GM21515 (cell line): ENCODE data around the gene ZSCAN25.
"Not testable (repeated sequence)": the region's sequence is repeated elsewhere in the genome, so short reads cannot be mapped to it uniquely, and the experiment has no call there.

Source experiments
- ATAC-seq: cut with Tn5 transposase; IDR thresholded peaks from one replicate; pipeline ENCODE4 v1.9.1; 2021; ENCODE audit not compliant: unreplicated experiment

ZSCAN25 gene

DNA sequence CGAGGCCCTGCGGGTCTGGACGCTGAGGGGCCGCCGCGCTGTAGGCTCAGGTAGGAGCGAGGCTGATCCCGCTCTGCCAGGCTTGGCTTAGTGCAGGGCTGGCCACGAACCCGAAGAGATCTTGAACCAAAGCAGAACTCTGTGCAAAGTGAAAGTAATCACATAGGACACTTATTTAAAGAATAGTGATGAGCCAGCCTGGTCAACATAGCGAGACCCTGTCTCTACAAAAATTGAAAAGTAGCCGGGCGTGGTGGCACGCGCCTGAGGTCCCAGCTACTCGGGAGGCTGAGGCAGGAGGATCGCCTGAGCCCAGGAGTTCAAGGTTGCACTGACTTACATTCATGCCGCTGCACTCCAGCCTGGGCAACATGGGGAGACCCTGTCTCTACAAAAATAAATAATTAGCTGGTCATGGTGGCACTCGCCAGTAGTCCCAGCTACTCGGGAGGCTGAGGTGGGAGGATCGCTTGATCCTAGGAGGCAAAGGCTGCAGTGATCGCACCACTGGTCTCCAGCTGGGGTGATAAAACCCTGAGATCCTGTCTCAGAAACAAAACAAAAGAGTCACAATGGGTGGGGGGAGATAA lies 541 bp downstream of the ZSCAN25 start:
- ATAC-seq, result no peak

DNA sequence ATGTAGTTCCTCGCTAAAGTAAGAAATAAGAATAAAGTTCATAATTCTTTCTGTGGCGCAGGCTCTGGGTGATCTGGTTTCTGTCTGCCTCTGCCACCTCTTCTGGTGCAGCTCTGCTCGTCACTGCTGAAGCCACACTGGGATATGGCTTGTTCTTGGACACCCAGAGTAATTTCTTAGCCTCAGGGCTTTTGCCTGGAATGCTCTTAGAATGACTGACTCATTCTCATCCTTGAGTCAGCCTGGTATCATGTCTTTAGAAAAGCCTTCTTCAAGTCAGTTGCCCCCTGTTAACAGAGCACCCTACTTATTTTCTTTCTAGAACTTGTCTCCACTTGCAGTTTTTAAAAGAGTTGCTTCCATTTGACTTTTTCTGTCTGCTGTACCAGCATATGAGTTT lies 2.0 kb downstream of the ZSCAN25 start:
- no peak for ATAC-seq

DNA sequence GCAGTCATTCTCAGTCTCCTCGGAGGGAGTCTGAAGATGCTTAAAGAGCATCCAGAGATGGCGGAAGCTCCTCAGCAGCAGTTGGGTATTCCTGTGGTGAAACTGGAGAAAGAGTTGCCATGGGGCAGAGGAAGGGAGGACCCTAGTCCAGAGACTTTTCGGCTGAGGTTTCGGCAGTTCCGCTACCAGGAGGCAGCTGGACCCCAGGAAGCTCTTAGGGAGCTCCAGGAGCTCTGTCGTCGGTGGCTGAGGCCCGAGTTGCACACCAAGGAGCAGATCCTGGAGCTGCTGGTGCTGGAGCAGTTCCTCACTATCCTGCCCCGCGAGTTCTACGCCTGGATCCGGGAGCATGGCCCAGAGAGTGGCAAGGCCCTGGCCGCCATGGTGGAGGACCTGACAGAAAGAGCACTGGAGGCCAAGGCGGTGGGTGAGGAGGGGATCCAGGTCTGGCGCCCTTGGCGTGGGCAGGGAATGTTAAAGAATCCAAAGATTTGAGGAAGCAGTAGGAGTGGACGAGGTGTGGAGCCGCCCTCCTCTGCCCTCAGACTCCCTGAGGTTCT lies 2.9 kb downstream of the ZSCAN25 start:
- ATAC-seq, result no peak

DNA sequence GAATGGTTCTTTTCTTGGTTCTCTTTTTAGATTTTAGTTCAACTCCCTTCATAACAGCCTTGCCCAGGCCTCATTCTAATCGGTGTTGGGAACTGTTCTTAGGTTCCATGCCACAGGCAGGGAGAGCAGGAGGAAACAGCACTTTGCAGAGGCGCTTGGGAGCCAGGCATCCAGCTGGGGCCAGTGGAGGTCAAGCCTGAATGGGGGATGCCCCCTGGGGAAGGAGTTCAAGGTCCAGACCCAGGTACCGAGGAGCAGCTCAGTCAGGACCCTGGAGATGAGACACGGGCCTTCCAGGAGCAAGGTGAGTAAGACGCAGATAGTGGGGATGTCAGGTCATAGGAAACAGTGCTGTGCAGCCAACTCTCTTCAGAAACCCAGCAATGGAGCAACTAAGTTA lies 4.5 kb downstream of the ZSCAN25 start:
- ATAC-seq, result no peak

DNA sequence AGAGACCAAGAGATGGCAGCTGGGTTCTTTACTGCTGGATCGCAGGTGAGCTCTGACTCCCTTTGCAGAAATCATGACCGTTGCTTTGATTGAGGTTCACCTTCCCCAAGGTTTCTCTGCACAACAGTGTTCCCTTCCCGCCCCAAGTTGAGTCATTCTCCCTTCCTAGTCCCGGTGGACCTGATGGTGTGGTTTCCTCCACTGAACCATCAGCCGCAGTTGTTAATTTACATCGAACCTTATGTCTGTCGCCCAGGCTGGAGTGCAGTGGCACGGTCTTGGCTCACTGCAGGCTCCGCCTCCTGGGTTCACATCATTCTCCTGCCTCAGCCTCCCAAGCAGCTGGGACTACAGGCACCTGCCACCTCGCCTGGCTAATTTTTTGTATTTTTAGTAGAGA lies 5.8 kb downstream of the ZSCAN25 start:
- ATAC-seq, result no peak

DNA sequence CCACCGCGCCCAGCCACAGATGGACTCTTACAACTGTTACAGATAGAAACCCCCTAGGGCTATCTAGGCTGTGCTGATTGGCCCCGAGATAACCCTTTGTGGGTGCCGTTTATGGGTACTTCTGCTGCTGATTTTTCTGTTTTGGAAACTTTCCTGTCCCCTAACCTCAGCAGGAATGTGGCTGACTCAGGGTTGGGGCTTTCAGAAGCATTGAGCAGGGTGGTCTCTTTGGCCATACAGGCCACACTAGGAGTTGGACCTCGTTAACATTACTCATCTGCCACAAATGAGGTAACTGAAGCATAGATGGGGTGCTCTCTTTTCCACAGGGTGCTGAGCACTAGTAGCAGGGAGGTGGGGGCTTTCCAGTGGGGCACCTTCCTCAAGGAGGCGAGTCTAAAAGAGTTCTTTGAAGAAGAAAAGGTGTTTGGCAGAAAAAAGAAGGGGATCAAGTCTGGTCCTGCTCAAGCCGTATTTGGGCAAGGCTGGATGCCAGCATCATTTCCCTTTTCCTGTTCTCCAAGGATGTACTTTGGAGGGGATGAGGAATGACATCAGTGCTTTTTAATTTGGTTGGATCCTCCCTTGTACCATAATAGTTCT lies 6.4 kb downstream of the ZSCAN25 start:
- ATAC-seq, result no peak

DNA sequence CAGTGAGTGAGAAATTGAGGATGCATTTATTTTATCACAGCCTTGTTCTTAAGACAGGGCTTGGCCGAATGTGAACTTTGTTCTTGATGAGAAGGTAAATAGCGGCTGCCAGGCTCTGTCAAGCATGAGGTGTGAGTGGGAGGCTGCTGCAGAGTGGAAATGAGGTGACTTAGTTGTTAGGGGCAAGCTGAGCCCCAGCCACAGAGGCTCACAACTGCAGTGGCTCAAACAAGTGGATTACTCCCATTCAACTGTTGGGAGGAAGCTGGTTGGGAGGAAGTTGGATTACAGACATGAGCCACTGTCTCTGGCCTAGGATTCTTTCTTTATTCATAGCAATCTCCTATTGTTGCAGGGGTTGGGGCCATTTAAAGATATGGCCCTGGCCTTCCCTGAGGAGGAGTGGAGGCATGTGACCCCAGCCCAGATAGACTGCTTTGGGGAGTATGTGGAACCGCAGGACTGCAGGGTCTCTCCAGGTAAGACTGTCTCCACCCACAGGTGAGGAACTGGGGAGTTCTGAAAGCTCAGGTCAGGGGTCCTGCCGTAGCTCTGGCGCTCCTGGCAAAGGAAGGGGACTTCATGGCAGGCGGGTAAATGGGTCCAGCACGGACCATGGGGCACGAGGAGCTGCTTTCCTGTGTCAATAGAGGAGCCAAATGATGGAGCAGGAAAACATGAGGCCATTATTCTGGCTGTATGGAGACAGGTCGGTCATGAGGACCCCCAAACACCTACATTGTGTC lies 7.1 kb downstream of the ZSCAN25 start:
- ATAC-seq, result no peak

DNA sequence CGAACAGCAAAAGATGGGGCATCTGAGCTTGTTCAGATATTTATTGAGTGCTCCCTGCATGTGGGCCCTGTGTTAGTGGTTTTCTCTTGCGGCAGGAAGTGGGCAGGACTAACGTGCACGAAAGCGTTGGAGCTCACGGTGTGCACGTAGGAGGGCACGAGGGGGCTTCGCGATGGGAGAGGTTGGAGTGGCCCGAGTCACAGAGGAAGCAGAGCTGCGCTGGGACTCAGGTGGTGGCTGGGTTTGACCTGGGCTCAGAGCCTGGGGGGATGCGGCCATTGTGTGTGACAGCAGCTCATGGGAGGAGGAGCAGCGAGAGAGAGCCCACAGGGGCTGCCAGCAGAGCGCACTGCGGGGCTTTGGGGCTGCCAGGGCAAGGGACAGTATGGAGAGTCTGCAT lies 7.7 kb downstream of the ZSCAN25 start:
- ATAC-seq, result no peak

DNA sequence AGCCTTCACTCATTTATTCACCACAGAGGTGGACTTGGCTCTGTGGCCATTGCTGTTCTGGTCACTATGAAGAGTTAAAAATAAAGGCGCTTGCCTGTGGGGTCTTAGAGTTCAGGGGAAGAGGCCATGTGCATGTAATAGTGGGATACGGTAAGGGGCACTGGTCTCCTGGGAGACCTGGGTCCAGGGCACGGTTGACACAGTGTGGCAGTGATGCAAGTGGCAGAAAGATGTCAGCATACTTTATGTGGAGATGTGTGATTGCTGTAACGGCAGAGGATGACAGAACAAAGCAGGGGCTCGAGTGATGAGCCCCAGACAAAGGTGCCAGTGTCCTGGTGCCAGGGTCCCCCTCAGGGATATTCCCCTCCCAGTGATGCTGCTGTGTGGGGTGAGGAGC lies 8.6 kb downstream of the ZSCAN25 start:
- ATAC-seq, result no peak

DNA sequence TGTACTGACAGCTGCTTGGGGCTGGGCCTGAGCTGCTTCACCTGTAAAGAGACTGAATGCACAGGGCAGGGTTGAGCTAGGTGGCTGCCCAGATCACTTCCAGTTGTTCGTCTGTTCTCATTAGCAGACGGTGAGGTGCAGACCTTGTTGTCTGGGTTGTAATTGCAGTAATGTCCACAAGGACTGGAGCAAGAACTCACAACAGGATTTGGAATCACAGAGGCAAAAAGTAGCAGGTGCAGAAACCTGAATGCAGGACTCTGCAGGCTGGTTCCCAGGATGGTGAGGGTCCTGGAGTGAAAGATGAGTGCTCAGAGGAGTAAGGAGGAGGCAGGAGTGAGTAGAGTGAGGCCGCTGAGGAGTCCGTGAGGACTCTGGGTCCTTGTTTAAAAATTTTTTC lies 9.2 kb downstream of the ZSCAN25 start:
- no peak for ATAC-seq

DNA sequence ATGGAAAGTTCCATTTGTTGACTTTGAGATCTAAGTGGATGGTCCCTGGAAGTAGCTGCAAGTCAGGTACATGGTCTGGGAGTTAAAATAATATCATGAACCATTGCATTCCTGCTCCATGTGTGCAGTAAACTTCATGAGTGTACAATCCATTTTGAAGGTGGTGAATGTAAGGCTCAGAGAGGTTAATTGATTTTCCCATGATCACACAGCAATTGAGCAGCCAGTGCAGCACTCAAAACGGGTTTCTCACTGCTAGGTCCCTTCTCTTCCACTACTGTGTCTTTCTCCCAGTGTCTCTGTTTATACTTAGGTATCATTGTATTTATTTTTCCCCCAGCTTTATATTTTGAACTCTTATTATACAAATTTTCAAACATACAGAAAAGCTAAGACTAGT lies 9.9 kb downstream of the ZSCAN25 start:
- no peak for ATAC-seq

DNA sequence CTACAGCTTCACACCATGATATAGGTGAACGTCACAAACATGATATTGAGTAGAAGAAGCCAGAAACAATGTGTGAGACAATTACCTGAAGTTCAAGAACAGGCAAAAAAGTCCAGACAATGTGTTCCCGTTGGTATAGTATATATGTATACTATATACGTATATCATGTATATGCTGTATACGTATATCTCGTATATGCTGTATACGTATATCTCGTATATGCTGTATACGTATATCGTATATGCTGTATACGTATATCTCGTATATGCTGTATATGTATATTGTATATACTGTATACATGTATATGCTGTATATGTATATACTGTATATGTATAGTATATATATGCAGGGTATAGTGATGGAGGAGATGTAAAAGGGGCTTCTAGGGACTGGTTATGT lies 10.8 kb downstream of the ZSCAN25 start:
- ATAC-seq, result no peak

DNA sequence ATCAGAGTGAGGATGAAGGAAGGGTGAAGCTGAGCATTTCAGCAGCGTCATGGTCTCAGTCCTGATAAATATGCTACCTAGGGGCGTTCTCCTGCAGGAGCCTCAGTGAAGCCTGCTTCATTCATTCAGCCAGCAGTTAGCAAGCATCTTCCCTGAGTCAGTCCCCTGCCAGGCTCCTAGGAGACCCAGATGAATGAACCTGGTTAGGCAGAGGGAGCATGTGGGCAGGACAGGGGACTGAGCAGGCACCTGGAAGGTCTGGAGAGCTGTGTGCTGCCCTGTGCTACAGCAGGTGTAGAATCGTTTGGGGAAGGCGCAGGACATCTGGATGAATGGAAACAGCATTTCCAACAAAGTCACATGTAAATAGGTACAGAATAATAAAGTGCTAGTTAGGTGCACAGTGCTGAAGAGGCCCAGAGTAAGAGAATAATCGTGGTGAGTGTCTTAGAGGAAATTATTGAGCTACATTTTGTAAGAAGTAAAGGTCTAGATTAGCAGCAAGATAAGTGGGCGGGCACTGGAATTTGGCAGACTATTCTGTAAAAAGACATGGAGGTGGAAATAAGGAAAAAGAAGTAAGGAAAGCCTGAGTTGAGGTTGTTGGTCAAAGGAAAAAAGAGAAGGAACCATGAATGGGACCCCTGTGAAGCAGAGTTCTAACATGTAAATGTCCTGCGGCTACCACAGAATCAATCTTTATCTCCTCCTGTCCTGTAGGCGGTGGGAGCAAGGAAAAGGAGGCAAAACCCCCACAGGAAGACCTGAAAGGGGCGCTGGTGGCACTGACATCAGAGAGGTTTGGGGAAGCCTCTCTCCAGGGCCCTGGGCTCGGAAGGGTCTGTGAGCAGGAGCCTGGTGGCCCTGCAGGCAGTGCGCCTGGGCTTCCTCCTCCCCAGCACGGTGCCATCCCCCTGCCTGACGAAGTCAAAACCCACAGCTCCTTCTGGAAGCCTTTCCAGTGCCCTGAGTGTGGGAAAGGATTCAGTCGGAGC lies 12.0 kb downstream of the ZSCAN25 start:
- ATAC-seq, result no peak

DNA sequence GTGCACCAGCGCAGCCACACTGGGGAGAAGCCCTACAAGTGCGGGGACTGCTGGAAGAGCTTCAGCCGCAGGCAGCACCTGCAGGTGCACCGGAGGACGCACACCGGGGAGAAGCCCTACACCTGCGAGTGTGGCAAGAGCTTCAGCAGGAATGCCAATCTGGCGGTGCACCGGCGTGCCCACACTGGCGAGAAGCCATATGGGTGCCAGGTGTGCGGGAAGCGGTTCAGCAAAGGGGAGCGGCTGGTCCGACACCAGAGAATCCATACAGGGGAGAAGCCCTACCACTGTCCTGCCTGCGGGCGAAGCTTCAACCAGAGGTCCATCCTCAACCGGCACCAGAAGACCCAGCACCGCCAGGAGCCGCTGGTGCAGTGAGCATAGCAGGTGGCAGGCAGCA lies 12.9 kb downstream of the ZSCAN25 start:
- no peak for ATAC-seq

DNA sequence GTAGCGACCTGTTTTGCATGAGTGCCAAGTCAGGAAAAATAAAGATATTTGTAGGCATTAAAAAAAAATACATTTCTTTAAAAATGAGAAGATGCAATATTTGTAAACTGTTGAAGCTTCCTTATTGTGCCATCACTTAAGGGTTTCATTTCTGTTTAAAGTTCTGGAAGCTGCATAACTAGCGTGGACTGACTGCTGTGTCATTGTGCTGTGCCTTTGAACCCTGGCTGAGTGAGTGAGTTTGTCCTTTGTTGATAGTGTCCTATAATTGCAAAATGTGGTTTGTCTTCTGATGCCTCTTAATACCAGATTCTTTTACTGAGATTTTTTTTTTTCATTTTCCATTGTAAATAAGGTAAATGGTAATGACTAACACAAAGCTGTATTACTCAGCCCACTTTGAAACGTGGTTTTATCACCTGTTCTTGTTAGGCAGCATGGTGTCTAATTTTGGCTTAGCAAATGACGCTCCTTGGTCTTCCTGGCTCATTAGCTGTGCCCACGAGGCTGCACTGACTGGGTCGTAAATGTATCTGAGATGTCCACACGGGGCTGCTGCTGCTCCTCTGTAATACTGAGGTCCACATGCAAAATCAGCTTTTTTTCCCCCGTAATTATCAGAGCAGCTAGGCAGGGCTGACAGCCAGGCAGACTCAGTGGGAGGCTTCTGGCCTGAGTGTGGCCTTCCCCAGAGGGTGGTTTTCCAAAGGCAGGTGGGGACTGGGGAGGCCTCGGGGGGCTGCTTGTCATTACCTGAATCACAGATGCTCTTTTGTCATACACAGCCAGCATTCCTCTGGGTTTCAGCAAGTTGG lies 14.8 kb downstream of the ZSCAN25 start:
- no peak for ATAC-seq

DNA sequence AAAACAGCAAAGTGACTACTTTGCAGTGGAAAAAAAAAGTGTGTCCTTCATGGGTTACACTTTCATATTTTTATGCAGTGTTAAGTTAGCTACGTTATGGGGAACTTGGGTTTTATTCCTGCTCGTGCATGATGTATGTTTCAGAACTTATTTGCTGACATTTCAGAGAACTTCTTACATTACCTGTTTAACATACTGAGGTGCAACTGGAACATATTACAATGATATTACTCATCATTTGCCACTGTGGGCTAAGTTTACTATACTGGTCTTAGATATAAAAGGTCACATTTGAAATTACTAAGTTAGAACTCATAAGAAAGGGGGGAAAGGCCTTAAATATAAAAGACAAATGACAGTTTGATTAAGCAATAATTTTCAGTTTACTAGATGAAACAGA lies 20.7 kb downstream of the ZSCAN25 start:
- ATAC-seq, result not testable (repeated sequence)

DNA sequence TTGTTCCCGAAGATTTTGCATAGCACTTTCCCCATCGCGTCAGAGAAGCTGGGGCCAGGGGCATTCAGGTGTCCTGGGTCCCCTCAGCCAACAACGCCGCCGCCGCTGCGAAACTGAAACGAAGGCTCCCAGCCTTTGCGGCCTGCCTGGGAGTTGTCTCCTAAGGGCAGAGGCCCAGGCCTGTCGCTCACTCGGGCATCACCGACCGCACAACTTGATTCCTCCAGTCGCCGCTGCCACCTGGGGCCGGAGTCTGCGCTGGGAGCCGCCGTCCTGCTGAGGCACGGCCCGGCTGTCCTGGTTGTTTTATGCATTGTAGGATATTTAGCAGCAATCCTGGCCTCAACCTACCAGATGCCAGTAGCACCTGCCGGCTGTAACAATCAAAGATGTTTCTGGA lies 22.0 kb downstream of the ZSCAN25 start:
- ATAC-seq, result no peak

DNA sequence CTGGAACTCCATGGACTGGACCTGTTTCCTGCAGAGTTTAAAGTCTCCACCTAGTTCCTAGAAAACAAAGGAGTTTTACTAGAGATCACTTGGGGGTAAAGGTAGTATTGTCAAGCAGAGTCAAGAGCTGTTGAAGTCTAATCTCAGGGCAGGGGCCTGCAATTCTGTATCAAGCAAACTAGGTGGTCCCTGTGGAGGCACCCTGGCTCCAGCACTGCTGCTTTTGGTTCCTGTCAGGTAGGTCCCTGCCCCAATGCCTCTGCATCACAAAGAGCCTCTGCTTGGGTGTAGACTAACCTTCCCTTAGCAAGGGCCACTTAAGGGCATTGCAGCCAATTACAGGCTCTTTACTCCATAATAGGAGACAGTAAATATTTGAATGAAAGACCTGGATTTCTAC lies 22.5 kb downstream of the ZSCAN25 start:
- no peak for ATAC-seq

DNA sequence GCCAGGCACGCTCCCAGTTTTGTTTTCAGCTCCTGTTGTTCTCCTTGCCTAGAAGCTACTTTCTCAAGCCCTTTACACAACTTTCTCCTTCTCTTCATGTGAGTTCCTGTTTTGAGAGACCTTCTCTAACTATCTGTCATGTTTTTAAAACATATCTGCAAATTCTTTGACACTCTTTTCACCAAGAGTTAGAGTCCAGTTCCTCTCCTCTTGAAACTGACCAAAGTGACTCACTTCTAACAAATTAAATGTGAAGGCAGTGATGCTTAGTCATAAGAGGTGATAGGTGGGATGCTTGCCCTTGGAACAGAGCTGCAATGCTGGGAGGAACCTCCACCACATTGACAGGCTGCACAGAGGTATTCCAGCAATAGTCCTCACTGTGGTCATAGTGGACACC lies 25.3 kb downstream of the ZSCAN25 start:
- ATAC-seq, result no peak

DNA sequence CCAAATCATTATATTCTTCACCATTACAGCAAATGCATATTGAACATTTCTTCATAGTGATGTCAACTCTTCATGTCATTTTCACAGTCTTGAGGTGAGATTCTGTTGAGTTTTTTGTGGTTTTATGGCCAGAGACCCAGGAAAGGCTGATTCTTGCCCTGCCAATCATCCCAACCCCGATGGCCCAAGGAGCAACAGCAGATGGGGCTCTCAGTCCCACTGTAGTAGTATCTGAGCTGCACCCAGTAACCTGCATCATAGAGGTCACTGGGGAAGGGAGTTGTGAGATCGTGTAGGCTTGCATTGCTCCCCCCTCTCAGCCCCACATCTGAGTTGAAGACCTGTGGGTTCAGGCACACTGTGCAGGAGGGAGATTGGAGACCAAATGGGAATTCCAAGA lies 26.7 kb downstream of the ZSCAN25 start:
- ATAC-seq, result no peak
